GM21717 (cell line): Measurements from ENCODE around the gene THRB.
"Not testable (repeated sequence)": the region's sequence is repeated elsewhere in the genome, so short reads cannot be mapped to it uniquely, and the experiment has no call there.

Experiments
- ATAC-seq: cut with Tn5 transposase; IDR thresholded peaks from one replicate; pipeline ENCODE4 v1.9.1; 2021; ENCODE audit warnings: mild to moderate bottlenecking, moderate library complexity; ENCODE audit not compliant: unreplicated experiment

The THRB gene

GRCh38 chr3:24410860-24411259 lies 83.8 kb downstream of the THRB start:
- ATAC-seq = no peak

- no peak for ATAC-seq
Measured at GRCh38 chr3:24407980-24408680, 86.5 kb downstream of the THRB start.

GRCh38 chr3:24406900-24407299 lies 87.8 kb downstream of the THRB start:
- no peak for ATAC-seq

DNA sequence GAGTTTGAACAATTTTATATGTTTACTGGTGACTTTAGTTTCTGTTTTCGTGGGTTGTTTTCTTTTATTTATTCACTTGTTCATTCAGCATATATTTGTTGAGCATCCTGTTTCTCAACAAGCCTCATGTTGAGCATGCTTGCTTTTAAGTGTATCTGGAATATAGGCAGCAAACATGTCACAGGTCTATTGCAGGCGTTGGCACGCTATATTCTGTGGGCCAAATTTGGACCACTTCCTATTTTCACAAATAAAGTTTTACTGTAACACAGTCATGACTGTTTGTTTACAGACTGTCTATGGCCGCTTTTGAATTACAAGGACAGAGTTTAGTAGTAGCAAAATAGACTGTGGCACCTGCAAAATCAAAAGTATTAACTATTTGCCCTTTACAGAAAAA lies 89.6 kb downstream of the THRB start:
- no peak for ATAC-seq

- ATAC-seq = no peak
Measured at GRCh38 chr3:24401811-24402185, 92.9 kb downstream of the THRB start.

GRCh38 chr3:24401090-24401810 lies 93.4 kb downstream of the THRB start:
- ATAC-seq = no peak

- ATAC-seq = no peak
Measured at GRCh38 chr3:24400450-24400849, 94.2 kb downstream of the THRB start.

DNA sequence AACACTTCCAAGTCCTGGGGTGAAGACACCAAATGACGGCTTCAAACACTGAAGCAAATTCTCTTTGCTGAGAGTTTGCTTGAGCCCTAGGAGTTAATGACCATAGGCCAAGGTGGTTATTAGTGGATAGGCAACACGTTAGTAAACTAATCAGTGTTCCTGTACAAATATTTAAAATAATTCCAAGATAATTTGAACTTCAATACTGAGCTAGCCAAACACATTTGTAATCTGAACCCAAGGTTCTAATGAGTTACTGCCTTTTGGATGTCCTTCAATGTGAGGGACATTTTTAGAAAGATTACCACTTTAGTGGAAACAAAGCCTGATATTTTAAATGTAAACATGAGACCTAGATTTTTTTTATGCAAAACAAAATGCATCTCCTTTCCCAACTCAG lies 94.6 kb downstream of the THRB start:
- ATAC-seq = no peak

- no peak for ATAC-seq
Measured at GRCh38 chr3:24399614-24400013, 95.0 kb downstream of the THRB start.

DNA sequence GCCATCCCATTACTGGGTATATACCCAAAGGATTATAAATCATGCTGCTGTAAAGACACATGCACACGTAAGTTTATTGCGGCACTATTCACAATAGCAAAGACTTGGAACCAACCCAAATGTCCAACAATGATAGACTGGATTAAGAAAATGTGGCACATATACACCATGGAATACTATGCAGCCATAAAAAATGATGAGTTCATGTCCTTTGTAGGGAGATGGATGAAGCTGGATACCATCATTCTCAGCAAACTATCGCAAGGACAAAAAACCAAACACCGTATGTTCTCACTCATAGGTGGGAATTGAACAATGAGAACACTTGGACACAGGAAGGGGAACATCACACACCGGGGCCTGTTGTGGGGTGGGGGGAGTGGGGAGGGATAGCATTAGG lies 95.9 kb downstream of the THRB start:
- not testable (repeated sequence) for ATAC-seq

- ATAC-seq = no peak
Measured at GRCh38 chr3:24396338-24396737, 98.3 kb downstream of the THRB start.

DNA sequence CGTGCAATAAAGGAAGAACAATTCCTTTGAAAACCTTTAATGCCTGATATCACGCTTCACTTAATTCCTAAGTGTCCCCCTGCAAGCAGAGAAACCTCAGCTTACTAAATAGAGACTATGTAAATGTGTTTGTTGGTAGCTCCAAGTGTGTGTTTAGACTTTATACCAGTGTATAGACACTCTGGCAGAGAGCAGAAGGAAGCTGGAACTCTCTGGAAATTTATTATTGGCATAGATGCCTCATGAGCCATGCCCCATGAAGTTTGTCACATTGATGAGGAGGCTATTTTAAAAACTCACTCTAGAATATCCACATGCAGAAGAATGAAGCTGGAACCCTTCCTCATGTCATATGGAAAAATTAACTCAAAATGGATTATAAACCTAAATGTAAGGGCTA lies 99.9 kb downstream of the THRB start:
- no peak for ATAC-seq

GRCh38 chr3:24393316-24393715 lies 101.3 kb downstream of the THRB start:
- no peak for ATAC-seq

DNA sequence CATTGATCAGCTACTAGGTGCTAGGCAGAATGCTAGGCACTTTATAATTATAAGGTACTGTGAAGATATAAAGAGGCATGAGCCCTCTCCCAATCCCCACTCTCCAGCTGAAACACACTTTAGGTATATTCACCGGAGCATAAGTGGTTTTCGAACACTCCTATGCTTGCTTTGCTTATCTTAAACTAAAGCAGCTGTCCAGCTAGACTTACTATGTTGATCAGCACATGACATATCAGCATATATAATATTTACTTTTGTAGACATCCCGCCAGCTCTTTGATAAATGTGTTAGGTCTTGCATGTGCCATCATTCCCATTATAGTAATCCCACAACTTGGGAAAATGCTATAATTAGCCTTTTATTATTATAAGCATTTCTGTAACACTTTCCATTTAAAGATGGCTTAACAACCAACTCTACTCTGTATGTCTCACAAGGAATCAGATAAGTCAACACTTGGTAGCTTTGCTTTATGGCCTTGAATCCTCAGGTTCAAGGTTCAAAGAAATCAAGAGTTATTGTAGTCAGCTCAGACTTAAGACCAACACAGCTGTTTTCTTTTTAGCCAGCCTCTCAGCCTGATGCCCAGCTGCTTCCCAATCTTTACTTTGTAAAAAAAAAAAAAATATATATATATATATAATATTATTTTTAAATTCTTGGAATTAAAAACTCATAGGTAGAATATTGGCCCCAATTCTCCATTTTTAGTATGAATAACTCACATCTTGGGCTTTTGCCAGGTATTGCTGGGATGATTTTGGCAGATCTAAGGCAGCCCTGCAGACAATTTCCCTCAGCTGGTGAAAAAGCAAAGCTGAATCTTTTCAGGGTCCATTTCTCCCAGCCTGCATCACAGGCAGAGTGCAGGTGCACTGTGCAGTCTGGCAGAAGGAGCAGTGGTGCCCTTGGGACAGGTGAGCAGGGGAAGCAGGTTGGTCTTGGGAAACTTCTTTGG lies 104.2 kb downstream of the THRB start:
- ATAC-seq = no peak

GRCh38 chr3:24389108-24390090 lies 105.3 kb downstream of the THRB start:
- ATAC-seq = no peak

- ATAC-seq = no peak
Measured at GRCh38 chr3:24388611-24389010, 106.0 kb downstream of the THRB start.

GRCh38 chr3:24388159-24388558 lies 106.5 kb downstream of the THRB start:
- no peak for ATAC-seq

DNA sequence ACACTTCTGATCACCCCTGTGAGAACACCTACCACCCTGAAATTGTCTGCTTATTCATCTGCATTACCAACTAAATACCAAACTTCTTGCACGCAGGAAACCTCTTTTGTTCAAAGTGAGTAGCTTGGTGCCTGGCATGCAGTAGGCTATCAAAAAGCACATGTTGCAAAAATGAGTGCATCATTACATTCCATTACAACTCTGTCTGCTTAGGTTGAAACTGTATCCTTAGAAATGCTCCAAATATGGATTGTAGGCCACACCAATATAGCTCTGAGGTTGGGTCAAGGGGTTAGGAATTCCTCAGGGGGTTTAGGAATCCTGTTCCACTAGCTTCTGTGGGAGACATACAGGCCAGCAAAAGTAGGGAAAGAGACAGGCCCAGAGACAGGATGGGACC lies 107.2 kb downstream of the THRB start:
- ATAC-seq = no peak

DNA sequence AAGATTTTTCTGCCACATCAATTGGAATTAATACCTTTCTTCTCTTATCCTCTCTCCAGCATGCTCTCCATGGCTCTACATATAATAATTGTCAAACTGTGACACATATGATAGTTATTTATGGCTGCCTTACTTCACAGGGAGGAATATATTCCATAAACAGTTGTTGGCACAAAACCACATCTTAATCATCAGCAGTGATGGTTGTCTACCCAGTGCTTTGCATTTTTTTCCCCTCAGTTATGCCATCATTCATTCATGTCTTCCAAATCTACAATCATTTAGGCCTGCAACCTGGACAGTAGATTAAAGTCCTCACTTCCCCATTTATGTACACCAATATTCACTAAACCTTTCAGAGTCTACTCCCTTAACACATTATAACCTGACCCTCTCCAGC lies 107.7 kb downstream of the THRB start:
- ATAC-seq = no peak

DNA sequence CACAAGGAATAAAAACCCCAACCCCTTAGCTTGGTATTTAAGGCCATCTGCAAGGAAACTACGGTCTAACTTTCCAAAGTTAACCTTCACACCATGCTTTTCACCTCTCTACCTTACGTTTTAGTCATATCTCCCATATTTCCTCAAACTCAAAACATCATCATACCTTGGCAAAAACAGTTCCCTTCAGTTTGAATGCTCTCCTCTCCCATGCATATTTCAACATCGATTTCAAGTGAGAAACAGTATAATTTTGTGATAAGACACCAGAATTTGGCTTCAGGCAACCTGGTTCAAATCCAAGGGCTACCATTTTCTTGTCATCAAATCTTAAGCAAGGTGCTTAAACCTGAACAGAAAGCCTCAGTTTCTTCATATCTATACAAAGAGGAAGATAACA lies 108.2 kb downstream of the THRB start:
- no peak for ATAC-seq
